HEK293 (cell line): Measurements from ENCODE around the gene GOSR2.

Source experiments
- CTCF ChIA-PET: fragments of 350-600 bp; formaldehyde crosslinking; extraction: SDS; loops from one replicate; lab custom pipeline; 2021; ENCODE audit warnings: antibody characterized with exemption; lab: Yijun Ruan, JAX
- POLR2A ChIA-PET: fragments of 300-600 bp; formaldehyde crosslinking; extraction: SDS; loops from one replicate; lab custom pipeline; 2020; ENCODE audit warnings: antibody characterized with exemption, inconsistent platforms; lab: Yijun Ruan, JAX
- H3K27ac ChIP-seq: fragments of 200-500 bp; sonication (Bioruptor generic); 2 replicates; pipeline ENCODE4 v1.5.1; 2014; ENCODE audit warnings: low read depth, low read length, control low read depth, inconsistent platforms; ENCODE audit errors: extremely low read depth
- H3K36me3 ChIP-seq, 2 experiments: fragments of 200-500 bp in 1 of 2; sonication (Bioruptor generic) in 1 of 2; 1 replicate in 1 of 2; 2 replicates in 1 of 2; pipeline ENCODE4 v1.5.1; 2014 to 2017; ENCODE audit warnings: inconsistent platforms in 2 of 2, low read length in 2 of 2; ENCODE audit not compliant: control insufficient read depth in 2 of 2, insufficient read depth in 1 of 2
- H3K4me1 ChIP-seq: fragments of 200-500 bp; sonication (Bioruptor generic); 2 replicates; pipeline ENCODE4 v1.5.1; 2014; ENCODE audit warnings: mild to moderate bottlenecking, low read length, inconsistent platforms; ENCODE audit not compliant: control insufficient read depth, insufficient read depth
- H3K4me3 ChIP-seq: 2 replicates; pipeline ENCODE4 v1.5.1; 2011; ENCODE audit warnings: low read depth, mild to moderate bottlenecking, control low read depth, low read length, moderate library complexity
- H3K9me3 ChIP-seq: fragments of 200-500 bp; sonication (Bioruptor generic); 2 replicates; pipeline ENCODE4 v1.5.1; 2014; ENCODE audit warnings: low read depth, low read length, inconsistent platforms; ENCODE audit not compliant: control insufficient read depth, insufficient read depth
- IKZF3 ChIP-seq: fragments of 450-650 bp; IDR thresholded peaks from 2 replicates; pipeline ENCODE4 v1.5.0; 2018; ENCODE audit warnings: missing biosample characterization, mild to moderate bottlenecking, missing genetic modification characterization, moderate library complexity
- KLF7 ChIP-seq: fragments of 450-650 bp; formaldehyde crosslinking; IDR thresholded peaks from 2 replicates; pipeline ENCODE4 v1.5.1; 2016; ENCODE audit warnings: missing biosample characterization, missing genetic modification characterization, borderline replicate concordance
- KLF8 ChIP-seq: fragments of 450-650 bp; formaldehyde crosslinking; IDR thresholded peaks from 2 replicates; pipeline ENCODE4 v1.5.1; 2016; ENCODE audit warnings: missing biosample characterization, missing genetic modification characterization
- ZFHX2 ChIP-seq: fragments of 450-650 bp; formaldehyde crosslinking; conservative IDR thresholded peaks from 2 replicates; pipeline ENCODE4 v1.5.1; 2016; ENCODE audit warnings: missing biosample characterization, missing genetic modification characterization
- ZNF140 ChIP-seq: fragments of 450-650 bp; formaldehyde crosslinking; IDR thresholded peaks from 2 replicates; pipeline ENCODE4 v1.5.1; 2016; ENCODE audit warnings: missing biosample characterization, missing genetic modification characterization
- ZNF311 ChIP-seq: fragments of 450-650 bp; formaldehyde crosslinking; IDR thresholded peaks from 2 replicates; pipeline ENCODE4 v1.5.1; 2017; ENCODE audit warnings: missing biosample characterization, missing genetic modification characterization, borderline replicate concordance
- ZNF324 ChIP-seq: fragments of 450-650 bp; formaldehyde crosslinking; IDR thresholded peaks from 2 replicates; pipeline ENCODE4 v1.5.1; 2016; ENCODE audit warnings: missing biosample characterization, missing genetic modification characterization
- ZNF335 ChIP-seq: fragments of 450-650 bp; formaldehyde crosslinking; conservative IDR thresholded peaks from 2 replicates; pipeline ENCODE4 v1.5.1; 2016; ENCODE audit warnings: missing biosample characterization, missing genetic modification characterization
- ZNF548 ChIP-seq: fragments of 450-650 bp; formaldehyde crosslinking; IDR thresholded peaks from 2 replicates; pipeline ENCODE4 v1.5.1; 2016; ENCODE audit warnings: missing biosample characterization, missing genetic modification characterization
- ZNF624 ChIP-seq: fragments of 450-650 bp; formaldehyde crosslinking; IDR thresholded peaks from 2 replicates; pipeline ENCODE4 v1.5.1; 2017; ENCODE audit warnings: missing biosample characterization, missing genetic modification characterization
- ZNF654 ChIP-seq: fragments of 450-650 bp; formaldehyde crosslinking; IDR thresholded peaks from 2 replicates; pipeline ENCODE4 v1.5.1; 2016; ENCODE audit warnings: low read depth, missing biosample characterization, missing genetic modification characterization
- ZNF658 ChIP-seq: fragments of 450-650 bp; formaldehyde crosslinking; IDR thresholded peaks from 2 replicates; pipeline ENCODE4; 2016; ENCODE audit warnings: missing biosample characterization, missing genetic modification characterization
- ZNF785 ChIP-seq: fragments of 450-650 bp; formaldehyde crosslinking; IDR thresholded peaks from 2 replicates; pipeline ENCODE4 v1.5.1; 2016; ENCODE audit warnings: missing biosample characterization, missing genetic modification characterization
- ZNF837 ChIP-seq: fragments of 450-650 bp; formaldehyde crosslinking; IDR thresholded peaks from 2 replicates; pipeline ENCODE4 v1.5.1; 2016; ENCODE audit warnings: missing biosample characterization, missing genetic modification characterization
- TF ChIP-seq, protein P1 (sequence below): fragments of 450-650 bp; formaldehyde crosslinking; IDR thresholded peaks from 2 replicates; pipeline ENCODE4 v1.5.1; 2016; ENCODE audit warnings: missing biosample characterization, missing genetic modification characterization
- TF ChIP-seq, protein P2 (sequence below): fragments of 450-650 bp; formaldehyde crosslinking; IDR thresholded peaks from 2 replicates; pipeline ENCODE4 v1.5.1; 2016; ENCODE audit warnings: missing biosample characterization, missing genetic modification characterization
- TF ChIP-seq, protein P3 (sequence below): fragments of 450-650 bp; formaldehyde crosslinking; IDR thresholded peaks from 2 replicates; pipeline ENCODE4 v1.5.1; 2016; ENCODE audit warnings: missing biosample characterization, missing genetic modification characterization, borderline replicate concordance

GOSR2 gene

DNA sequence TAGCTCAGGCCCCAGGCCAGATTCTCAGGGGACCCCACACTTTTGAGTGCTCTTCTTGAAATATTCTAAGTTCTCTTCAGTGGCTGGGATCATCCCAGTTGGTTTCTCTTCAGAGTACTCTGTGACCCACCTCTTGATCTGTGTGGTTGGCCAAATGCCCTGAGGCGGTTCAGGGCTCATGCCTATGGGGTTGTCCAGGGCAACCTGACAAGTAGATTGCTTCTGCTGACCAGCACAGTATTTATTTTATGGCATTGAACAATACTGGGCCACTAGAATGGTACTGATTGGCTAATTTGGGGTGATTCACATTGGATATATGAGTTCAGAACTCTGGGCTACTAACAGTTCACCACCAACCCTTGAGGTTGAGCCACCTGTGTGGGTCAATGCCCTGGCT, 7.4 kb upstream of the GOSR2 start:
- H3K4me1 ChIP-seq = no peaks in the 10 kb centered on the region
- H3K27ac ChIP-seq = no peak overlapping the region
- TF ChIP-seq ZNF785 (tag by site-specific recombination) (no peak), ZNF837 (tag by site-specific recombination) (no peak), ZNF548 (tag by site-specific recombination) (no peak), ZNF140 (tag by site-specific recombination) (no peak), ZNF311 (tag by site-specific recombination) (no peak)
- TF ChIP-seq, protein P1, sequence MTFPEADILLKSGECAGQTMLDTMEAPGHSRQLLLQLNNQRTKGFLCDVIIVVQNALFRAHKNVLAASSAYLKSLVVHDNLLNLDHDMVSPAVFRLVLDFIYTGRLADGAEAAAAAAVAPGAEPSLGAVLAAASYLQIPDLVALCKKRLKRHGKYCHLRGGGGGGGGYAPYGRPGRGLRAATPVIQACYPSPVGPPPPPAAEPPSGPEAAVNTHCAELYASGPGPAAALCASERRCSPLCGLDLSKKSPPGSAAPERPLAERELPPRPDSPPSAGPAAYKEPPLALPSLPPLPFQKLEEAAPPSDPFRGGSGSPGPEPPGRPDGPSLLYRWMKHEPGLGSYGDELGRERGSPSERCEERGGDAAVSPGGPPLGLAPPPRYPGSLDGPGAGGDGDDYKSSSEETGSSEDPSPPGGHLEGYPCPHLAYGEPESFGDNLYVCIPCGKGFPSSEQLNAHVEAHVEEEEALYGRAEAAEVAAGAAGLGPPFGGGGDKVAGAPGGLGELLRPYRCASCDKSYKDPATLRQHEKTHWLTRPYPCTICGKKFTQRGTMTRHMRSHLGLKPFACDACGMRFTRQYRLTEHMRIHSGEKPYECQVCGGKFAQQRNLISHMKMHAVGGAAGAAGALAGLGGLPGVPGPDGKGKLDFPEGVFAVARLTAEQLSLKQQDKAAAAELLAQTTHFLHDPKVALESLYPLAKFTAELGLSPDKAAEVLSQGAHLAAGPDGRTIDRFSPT (tag by site-specific recombination) = no peak
- POLR2A ChIA-PET = no interaction called here
- no peak overlapping the region for H3K4me3 ChIP-seq
- no peaks in the 10 kb centered on the region for H3K36me3 ChIP-seq
- CTCF ChIA-PET = interaction anchor here (2.1 kb wide), 1 partner anchor 25 kb away, joined by 6 read pairs; no protein-coding TSS in a partner anchor
- H3K9me3 ChIP-seq = no peaks in the 10 kb centered on the region

DNA sequence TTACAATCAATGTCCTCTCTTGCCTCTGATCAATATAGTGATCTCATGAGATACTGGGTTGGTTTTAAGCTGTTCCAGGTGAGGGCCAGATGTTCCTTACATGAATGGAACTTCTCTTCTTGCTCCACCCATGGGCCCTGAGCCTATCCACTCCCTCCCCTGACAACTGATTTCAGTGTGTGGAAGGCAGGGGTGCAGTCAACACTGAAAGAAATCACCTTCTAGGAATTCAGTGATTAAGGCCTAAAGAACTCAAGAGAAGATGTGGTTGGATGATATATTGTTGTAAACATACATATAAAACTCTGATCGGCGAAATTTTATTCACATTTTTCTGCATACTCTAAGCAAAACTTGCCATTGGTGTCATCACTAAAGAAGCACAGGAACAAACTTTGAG, 6.7 kb upstream of the GOSR2 start:
- H3K9me3 ChIP-seq = no peaks in the 10 kb centered on the region
- ChIA-PET POLR2A (no interaction called here), CTCF (interaction anchor here (2.1 kb wide), 1 partner anchor 24 kb away, joined by 6 read pairs; no protein-coding TSS in a partner anchor)
- TF ChIP-seq, protein P2, sequence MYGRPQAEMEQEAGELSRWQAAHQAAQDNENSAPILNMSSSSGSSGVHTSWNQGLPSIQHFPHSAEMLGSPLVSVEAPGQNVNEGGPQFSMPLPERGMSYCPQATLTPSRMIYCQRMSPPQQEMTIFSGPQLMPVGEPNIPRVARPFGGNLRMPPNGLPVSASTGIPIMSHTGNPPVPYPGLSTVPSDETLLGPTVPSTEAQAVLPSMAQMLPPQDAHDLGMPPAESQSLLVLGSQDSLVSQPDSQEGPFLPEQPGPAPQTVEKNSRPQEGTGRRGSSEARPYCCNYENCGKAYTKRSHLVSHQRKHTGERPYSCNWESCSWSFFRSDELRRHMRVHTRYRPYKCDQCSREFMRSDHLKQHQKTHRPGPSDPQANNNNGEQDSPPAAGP (tag by site-specific recombination) = no peak
- TF ChIP-seq IKZF3 (tag by site-specific recombination) = no peak
- no peak for TF ChIP-seq ZNF624 (tag by site-specific recombination)
- no peak for TF ChIP-seq KLF8 (tag by site-specific recombination)
- TF ChIP-seq ZNF658 (tag by site-specific recombination) = no peak
- TF ChIP-seq ZNF335 (tag by site-specific recombination) = no peak
- TF ChIP-seq, protein P3, sequence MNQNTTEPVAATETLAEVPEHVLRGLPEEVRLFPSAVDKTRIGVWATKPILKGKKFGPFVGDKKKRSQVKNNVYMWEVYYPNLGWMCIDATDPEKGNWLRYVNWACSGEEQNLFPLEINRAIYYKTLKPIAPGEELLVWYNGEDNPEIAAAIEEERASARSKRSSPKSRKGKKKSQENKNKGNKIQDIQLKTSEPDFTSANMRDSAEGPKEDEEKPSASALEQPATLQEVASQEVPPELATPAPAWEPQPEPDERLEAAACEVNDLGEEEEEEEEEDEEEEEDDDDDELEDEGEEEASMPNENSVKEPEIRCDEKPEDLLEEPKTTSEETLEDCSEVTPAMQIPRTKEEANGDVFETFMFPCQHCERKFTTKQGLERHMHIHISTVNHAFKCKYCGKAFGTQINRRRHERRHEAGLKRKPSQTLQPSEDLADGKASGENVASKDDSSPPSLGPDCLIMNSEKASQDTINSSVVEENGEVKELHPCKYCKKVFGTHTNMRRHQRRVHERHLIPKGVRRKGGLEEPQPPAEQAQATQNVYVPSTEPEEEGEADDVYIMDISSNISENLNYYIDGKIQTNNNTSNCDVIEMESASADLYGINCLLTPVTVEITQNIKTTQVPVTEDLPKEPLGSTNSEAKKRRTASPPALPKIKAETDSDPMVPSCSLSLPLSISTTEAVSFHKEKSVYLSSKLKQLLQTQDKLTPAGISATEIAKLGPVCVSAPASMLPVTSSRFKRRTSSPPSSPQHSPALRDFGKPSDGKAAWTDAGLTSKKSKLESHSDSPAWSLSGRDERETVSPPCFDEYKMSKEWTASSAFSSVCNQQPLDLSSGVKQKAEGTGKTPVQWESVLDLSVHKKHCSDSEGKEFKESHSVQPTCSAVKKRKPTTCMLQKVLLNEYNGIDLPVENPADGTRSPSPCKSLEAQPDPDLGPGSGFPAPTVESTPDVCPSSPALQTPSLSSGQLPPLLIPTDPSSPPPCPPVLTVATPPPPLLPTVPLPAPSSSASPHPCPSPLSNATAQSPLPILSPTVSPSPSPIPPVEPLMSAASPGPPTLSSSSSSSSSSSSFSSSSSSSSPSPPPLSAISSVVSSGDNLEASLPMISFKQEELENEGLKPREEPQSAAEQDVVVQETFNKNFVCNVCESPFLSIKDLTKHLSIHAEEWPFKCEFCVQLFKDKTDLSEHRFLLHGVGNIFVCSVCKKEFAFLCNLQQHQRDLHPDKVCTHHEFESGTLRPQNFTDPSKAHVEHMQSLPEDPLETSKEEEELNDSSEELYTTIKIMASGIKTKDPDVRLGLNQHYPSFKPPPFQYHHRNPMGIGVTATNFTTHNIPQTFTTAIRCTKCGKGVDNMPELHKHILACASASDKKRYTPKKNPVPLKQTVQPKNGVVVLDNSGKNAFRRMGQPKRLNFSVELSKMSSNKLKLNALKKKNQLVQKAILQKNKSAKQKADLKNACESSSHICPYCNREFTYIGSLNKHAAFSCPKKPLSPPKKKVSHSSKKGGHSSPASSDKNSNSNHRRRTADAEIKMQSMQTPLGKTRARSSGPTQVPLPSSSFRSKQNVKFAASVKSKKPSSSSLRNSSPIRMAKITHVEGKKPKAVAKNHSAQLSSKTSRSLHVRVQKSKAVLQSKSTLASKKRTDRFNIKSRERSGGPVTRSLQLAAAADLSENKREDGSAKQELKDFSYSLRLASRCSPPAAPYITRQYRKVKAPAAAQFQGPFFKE = no peak
- no peak for TF ChIP-seq ZNF324
- no peak for TF ChIP-seq ZNF654 (tag by site-specific recombination)
- no peak for TF ChIP-seq KLF7 (tag by site-specific recombination)
- no peak for TF ChIP-seq ZFHX2
- TF ChIP-seq ZNF837 (tag by site-specific recombination) = no peak
- H3K4me3 ChIP-seq = no peak overlapping the region
- H3K36me3 ChIP-seq = no peaks in the 10 kb centered on the region
- no peaks in the 10 kb centered on the region for H3K4me1 ChIP-seq
- no peak overlapping the region for H3K27ac ChIP-seq
